Vagina (tissue), 2 donors: ENCODE data around the gene C1QL3.
A peak's percentile ranks its signal among the peaks of the same experiment; 100 is the strongest.

Source experiments
- CTCF ChIP-seq, 3 experiments: fragments of 450-650 bp in 2 of 3; fragments of 200-600 bp in 1 of 3; sonication (generic) in 1 of 3; IDR thresholded peaks; one replicate each; pipeline ENCODE4 v1.5.1; 2017 to 2019; ENCODE audit warnings: antibody characterized with exemption in 3 of 3, mild to moderate bottlenecking in 2 of 3, moderate library complexity in 2 of 3
- POLR2A ChIP-seq, 2 donors: fragments of 450-650 bp; IDR thresholded peaks; one replicate each; pipeline ENCODE4 v1.6.1; 2017; ENCODE audit warnings: antibody characterized with exemption in 2 of 2, mild to moderate bottlenecking in 2 of 2, moderate library complexity in 2 of 2

GRCh38 chr10:16545116-16545736, 23.5 kb upstream of the C1QL3 start:
- peak in 1 of 3 experiments; percentile 19 for TF ChIP-seq CTCF (IDR thresholded peaks at IDR 0.05)
- TF ChIP-seq POLR2A (IDR thresholded peaks at IDR 0.05), result no peak
